H9 (cell line): ENCODE measurements around the gene NOD1. TPM values are rescaled to one million over a fixed set of nuclear protein-coding genes. Genes with fewer than 3 reads are reported as not detected.

Experiments used
- DNase-seq: peaks from one replicate; pipeline ENCODE4 v3.0.0-alpha.2; 2017
- H2AFZ ChIP-seq: one replicate; pipeline ENCODE4 v1.6.1; 2013; ENCODE audit warnings: mild to moderate bottlenecking, low read length, control low read depth, moderate library complexity
- H2AK5ac ChIP-seq: 2 replicates; pipeline ENCODE4 v1.6.1; 2013; ENCODE audit warnings: low read length, control low read depth, mixed read lengths; ENCODE audit not compliant: insufficient read length
- H2BK120ac ChIP-seq: one replicate; pipeline ENCODE4 v1.6.1; 2013; ENCODE audit warnings: low read depth, mild to moderate bottlenecking, low read length, control low read depth, inconsistent platforms; ENCODE audit not compliant: poor library complexity, severe bottlenecking
- H2BK12ac ChIP-seq: 2 replicates; pipeline ENCODE4 v1.6.1; 2013; ENCODE audit warnings: low read length, control low read depth, mixed read lengths, low read depth; ENCODE audit not compliant: insufficient read length
- H2BK15ac ChIP-seq: 2 replicates; pipeline ENCODE4 v1.6.1; 2013; ENCODE audit warnings: low read depth, low read length, control low read depth
- H2BK20ac ChIP-seq: one replicate; pipeline ENCODE4 v1.6.1; 2013; ENCODE audit warnings: low read depth, mild to moderate bottlenecking, low read length, control low read depth, inconsistent platforms; ENCODE audit not compliant: poor library complexity, severe bottlenecking
- H2BK5ac ChIP-seq: 2 replicates; pipeline ENCODE4 v1.6.1; 2013; ENCODE audit warnings: low read length, control low read depth, mixed read lengths; ENCODE audit not compliant: insufficient read length
- H3K14ac ChIP-seq: 2 replicates; pipeline ENCODE4 v1.6.1; 2013; ENCODE audit warnings: low read length, control low read depth; ENCODE audit not compliant: insufficient read depth
- H3K18ac ChIP-seq: 2 replicates; pipeline ENCODE4 v1.6.1; 2013; ENCODE audit warnings: low read depth, mild to moderate bottlenecking, mixed read lengths, low read length, control low read depth; ENCODE audit not compliant: insufficient read length
- H3K23ac ChIP-seq: 2 replicates; pipeline ENCODE4 v1.6.1; 2013; ENCODE audit warnings: low read length, control low read depth, mixed read lengths, low read depth; ENCODE audit not compliant: insufficient read length
- H3K23me2 ChIP-seq: 2 replicates; pipeline ENCODE4 v1.6.1; 2013; ENCODE audit warnings: low read depth, mild to moderate bottlenecking, mixed read lengths, low read length, control low read depth; ENCODE audit not compliant: insufficient read length, poor library complexity, severe bottlenecking
- H3K27ac ChIP-seq: 2 replicates; pipeline ENCODE4 v1.5.1; 2013; ENCODE audit warnings: low read length, control low read depth, mixed read lengths, low read depth; ENCODE audit not compliant: insufficient read length
- H3K27me3 ChIP-seq: 2 replicates; pipeline ENCODE4 v1.6.1; 2013; ENCODE audit warnings: low read length, control low read depth, inconsistent platforms; ENCODE audit not compliant: insufficient read depth
- H3K4ac ChIP-seq: 2 replicates; pipeline ENCODE4 v1.6.1; 2013; ENCODE audit warnings: low read depth, mild to moderate bottlenecking, control low read depth, inconsistent platforms, low read length, moderate library complexity
- H3K4me1 ChIP-seq: 2 replicates; pipeline ENCODE4 v1.6.1; 2013; ENCODE audit warnings: low read length, control low read depth, inconsistent platforms; ENCODE audit not compliant: insufficient read depth
- H3K4me2 ChIP-seq: 2 replicates; pipeline ENCODE4 v1.6.1; 2013; ENCODE audit warnings: low read length, control low read depth, mixed read lengths; ENCODE audit not compliant: insufficient read length, insufficient read depth
- H3K56ac ChIP-seq: 2 replicates; pipeline ENCODE4 v1.6.1; 2013; ENCODE audit warnings: low read depth, mild to moderate bottlenecking, mixed read lengths, low read length, control low read depth; ENCODE audit not compliant: insufficient read length
- H3K79me1 ChIP-seq: 2 replicates; pipeline ENCODE4 v1.6.1; 2013; ENCODE audit warnings: low read depth, mild to moderate bottlenecking, moderate library complexity, low read length, control low read depth, inconsistent platforms; ENCODE audit not compliant: insufficient read depth, poor library complexity, severe bottlenecking
- H3K79me2 ChIP-seq: 2 replicates; pipeline ENCODE4 v1.6.1; 2013; ENCODE audit warnings: low read length, control low read depth, inconsistent platforms; ENCODE audit not compliant: insufficient read depth
- H3K9ac ChIP-seq: 2 replicates; pipeline ENCODE4 v1.6.1; 2013; ENCODE audit warnings: low read length, control low read depth, mixed read lengths; ENCODE audit not compliant: insufficient read length; ENCODE audit errors: extremely low read depth
- H3K9me3 ChIP-seq: one replicate; pipeline ENCODE4 v1.6.1; 2013; ENCODE audit warnings: low read depth, low read length, inconsistent platforms; ENCODE audit not compliant: control insufficient read depth
- H3T11ph ChIP-seq: one replicate; pipeline ENCODE4 v1.6.1; 2013; ENCODE audit warnings: mild to moderate bottlenecking, low read length, control low read depth, inconsistent platforms
- H4K20me1 ChIP-seq: one replicate; pipeline ENCODE4 v1.6.1; 2013; ENCODE audit not compliant: control insufficient read depth, insufficient read length, insufficient read depth
- H4K5ac ChIP-seq: 2 replicates; pipeline ENCODE4 v1.6.1; 2013; ENCODE audit warnings: low read depth, mild to moderate bottlenecking, mixed read lengths, low read length, control low read depth; ENCODE audit not compliant: insufficient read length
- H4K8ac ChIP-seq: replicated peaks from 2 replicates; pipeline ENCODE4 v1.6.1; 2013; ENCODE audit warnings: low read length, control low read depth, mixed read lengths, low read depth; ENCODE audit not compliant: insufficient read length
- H4K91ac ChIP-seq: 2 replicates; pipeline ENCODE4 v1.6.1; 2013; ENCODE audit warnings: low read depth, mild to moderate bottlenecking, moderate library complexity, mixed read lengths, low read length, control low read depth; ENCODE audit not compliant: insufficient read length
- H3K27ac Mint-ChIP-seq, 3 experiments: 2 replicates in 2 of 3; 3 replicates in 1 of 3; pipeline ENCODE4 v1.8.0; 2020 to 2021; ENCODE audit warnings: mixed read lengths in 3 of 3, mild to moderate bottlenecking in 1 of 3, moderate library complexity in 1 of 3
- H3K27me3 Mint-ChIP-seq: 2 replicates; pipeline ENCODE4 v1.8.0; 2021; ENCODE audit warnings: low read depth, mild to moderate bottlenecking, moderate library complexity, mixed read lengths
- H3K36me3 Mint-ChIP-seq, 3 experiments: 2 replicates in 2 of 3; 3 replicates in 1 of 3; pipeline ENCODE4 v1.8.0; 2020 to 2021; ENCODE audit warnings: low read depth in 3 of 3, mixed read lengths in 3 of 3; ENCODE audit not compliant: insufficient read depth in 1 of 3
- H3K4me1 Mint-ChIP-seq, 2 experiments: 2 replicates each; pipeline ENCODE4 v1.8.0; 2020; ENCODE audit warnings: mixed read lengths in 2 of 2
- H3K4me3 Mint-ChIP-seq, 2 experiments: 2 replicates in 1 of 2; 3 replicates in 1 of 2; pipeline ENCODE4 v1.8.0; 2020 to 2021; ENCODE audit warnings: mild to moderate bottlenecking in 2 of 2, mixed read lengths in 2 of 2, moderate library complexity in 1 of 2
- H3K9me3 Mint-ChIP-seq, 2 experiments: 2 replicates in 1 of 2; 3 replicates in 1 of 2; pipeline ENCODE4 v1.8.0; 2020; ENCODE audit warnings: mild to moderate bottlenecking in 2 of 2, mixed read lengths in 2 of 2, moderate library complexity in 1 of 2
- WGBS: extraction: QIAGEN DNeasy Blood & Tissue Kit; methylation state at CpG from one replicate; pipeline ENCODE4 v1.1.7; 2013; ENCODE audit warnings: missing lambda C conversion rate, low lambda C conversion rate, mixed read lengths; ENCODE audit not compliant: insufficient read length; ENCODE audit errors: extremely low coverage; 5-methylcytosine and 5-hydroxymethylcytosine counted together
- total RNA-seq: library from RNA; stranded (reverse); gene quantifications from 2 replicates; pipeline ENCODE4 v1.2.1, GENCODE V29; 2021
- TF ChIP-seq, protein P1 (sequence below): fragments of 200-600 bp; sonication (generic); conservative IDR thresholded peaks from 3 replicates; pipeline ENCODE4 v1.8.0; 2021; ENCODE audit warnings: antibody characterized with exemption, mild to moderate bottlenecking

Gene NOD1
- total RNA-seq, 1 experiment from 2014 or later, result 5.3 TPM

GRCh38 chr7:30463405-30464145, 15.0 kb downstream of the NOD1 start:
- no peak overlapping the region for H2BK20ac ChIP-seq
- H4K8ac ChIP-seq, result no peak overlapping the region
- Mint-ChIP-seq H3K36me3 (peaks cover 0 to 6% (median 0%) of the 10 kb centered on the region in 3 experiments; a peak in 2 of 7 replicates), H3K27ac (no peak overlapping the region), H3K27me3 (no peaks in the 10 kb centered on the region), H3K4me3 (no peak overlapping the region), H3K4me1 (peaks cover 9 to 18% of the 10 kb centered on the region in 2 experiments), H3K9me3 (no peaks in the 10 kb centered on the region)
- H3K56ac ChIP-seq, result no peak overlapping the region
- H3K23ac ChIP-seq, result no peak overlapping the region
- no peak overlapping the region for H2BK120ac ChIP-seq
- H2AFZ ChIP-seq, result no peak overlapping the region
- H3K79me2 ChIP-seq, result no peaks in the 10 kb centered on the region
- H3K79me1 ChIP-seq, result no peaks in the 10 kb centered on the region
- H3K4me1 ChIP-seq, result no peaks in the 10 kb centered on the region
- H3K9ac ChIP-seq, result no peak overlapping the region
- H2AK5ac ChIP-seq, result no peak overlapping the region
- H3K23me2 ChIP-seq, result no peaks in the 10 kb centered on the region
- no peak overlapping the region for H2BK5ac ChIP-seq
- no peak overlapping the region for H3K14ac ChIP-seq
- H3K9me3 ChIP-seq, result no peaks in the 10 kb centered on the region
- H4K20me1 ChIP-seq, result no peaks in the 10 kb centered on the region
- H3K4ac ChIP-seq, result no peak overlapping the region
- no peak for DNase-seq
- H2BK12ac ChIP-seq, result no peak overlapping the region
- no peak overlapping the region for H2BK15ac ChIP-seq
- no peak overlapping the region for H3K27ac ChIP-seq
- H3K4me2 ChIP-seq, result no peak overlapping the region
- H3K27me3 ChIP-seq, result no peaks in the 10 kb centered on the region
- H4K91ac ChIP-seq, result no peak overlapping the region
- no CpG with 5 or more reads among the region's 6 CpGs for WGBS
- H3K18ac ChIP-seq, result no peak overlapping the region
- no peak overlapping the region for H3T11ph ChIP-seq
- H4K5ac ChIP-seq, result no peak overlapping the region
- TF ChIP-seq, protein P1, sequence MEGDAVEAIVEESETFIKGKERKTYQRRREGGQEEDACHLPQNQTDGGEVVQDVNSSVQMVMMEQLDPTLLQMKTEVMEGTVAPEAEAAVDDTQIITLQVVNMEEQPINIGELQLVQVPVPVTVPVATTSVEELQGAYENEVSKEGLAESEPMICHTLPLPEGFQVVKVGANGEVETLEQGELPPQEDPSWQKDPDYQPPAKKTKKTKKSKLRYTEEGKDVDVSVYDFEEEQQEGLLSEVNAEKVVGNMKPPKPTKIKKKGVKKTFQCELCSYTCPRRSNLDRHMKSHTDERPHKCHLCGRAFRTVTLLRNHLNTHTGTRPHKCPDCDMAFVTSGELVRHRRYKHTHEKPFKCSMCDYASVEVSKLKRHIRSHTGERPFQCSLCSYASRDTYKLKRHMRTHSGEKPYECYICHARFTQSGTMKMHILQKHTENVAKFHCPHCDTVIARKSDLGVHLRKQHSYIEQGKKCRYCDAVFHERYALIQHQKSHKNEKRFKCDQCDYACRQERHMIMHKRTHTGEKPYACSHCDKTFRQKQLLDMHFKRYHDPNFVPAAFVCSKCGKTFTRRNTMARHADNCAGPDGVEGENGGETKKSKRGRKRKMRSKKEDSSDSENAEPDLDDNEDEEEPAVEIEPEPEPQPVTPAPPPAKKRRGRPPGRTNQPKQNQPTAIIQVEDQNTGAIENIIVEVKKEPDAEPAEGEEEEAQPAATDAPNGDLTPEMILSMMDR, result no peak
